Type B pancreatic cell (in vitro differentiated cells): ENCODE data around the gene CYSRT1. TPM values are rescaled to one million over a fixed set of nuclear protein-coding genes. Genes with fewer than 3 reads are reported as not detected.

Experiments used
- DNase-seq: peaks from one replicate; pipeline ENCODE4 v3.0.0; 2021; ENCODE audit warnings: mixed read lengths; ENCODE audit not compliant: unreplicated experiment; ENCODE audit errors: extremely low spot score
- H3K27ac Mint-ChIP-seq: 2 replicates; pipeline ENCODE4 v1.8.0; 2021; ENCODE audit warnings: mild to moderate bottlenecking, mixed read lengths
- H3K27me3 Mint-ChIP-seq: 2 replicates; pipeline ENCODE4 v1.8.0; 2021; ENCODE audit warnings: mixed read lengths
- H3K36me3 Mint-ChIP-seq: 2 replicates; pipeline ENCODE4 v1.8.0; 2021; ENCODE audit warnings: mixed read lengths
- H3K4me1 Mint-ChIP-seq: one replicate; pipeline ENCODE4 v1.8.0; 2021; ENCODE audit warnings: mixed read lengths; ENCODE audit not compliant: unreplicated experiment
- H3K4me3 Mint-ChIP-seq: 2 replicates; pipeline ENCODE4 v1.8.0; 2021; ENCODE audit warnings: mild to moderate bottlenecking, mixed read lengths
- H3K9me3 Mint-ChIP-seq: 2 replicates; pipeline ENCODE4 v1.8.0; 2021; ENCODE audit warnings: mixed read lengths
- total RNA-seq: library from RNA; stranded (reverse); gene quantifications from 2 replicates; pipeline ENCODE4 v1.2.1, GENCODE V29; 2021; ENCODE audit warnings: low replicate concordance
- TF ChIP-seq, protein P1 (sequence below): fragments of 200-600 bp; sonication (generic); conservative IDR thresholded peaks from 2 replicates; pipeline ENCODE4 v1.5.0; 2021; ENCODE audit warnings: antibody characterized with exemption, mild to moderate bottlenecking

The CYSRT1 gene
- total RNA-seq, 1 donor from 2014 or later, result 1.5 TPM

DNA sequence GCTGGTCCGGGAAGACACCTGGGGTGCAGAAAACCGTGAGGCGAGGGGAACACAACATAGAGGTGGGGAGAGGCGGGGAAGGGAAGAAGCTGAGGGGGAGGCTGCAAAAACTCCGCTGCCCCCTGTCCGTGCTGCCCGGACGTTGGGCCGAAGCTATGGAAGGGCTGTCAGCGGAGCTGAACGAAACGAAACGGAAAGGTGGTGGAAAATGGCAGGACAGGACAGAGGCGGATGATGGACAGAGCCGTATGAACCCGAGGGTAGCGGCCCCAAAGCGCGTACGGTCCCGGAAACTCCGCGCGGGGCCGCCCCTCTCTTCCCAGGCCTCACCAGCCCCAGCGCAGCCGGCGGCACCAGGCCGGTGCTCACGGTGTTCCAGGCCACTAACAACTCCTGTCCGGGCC, 36.9 kb upstream of the CYSRT1 start:
- H3K4me3 Mint-ChIP-seq, result peak overlapping the region; percentile 91
- peaks cover 5% of the 10 kb centered on the region for H3K4me1 Mint-ChIP-seq
- H3K27ac Mint-ChIP-seq, result peak overlapping the region; percentile 85
- no peaks in the 10 kb centered on the region for H3K9me3 Mint-ChIP-seq
- no peaks in the 10 kb centered on the region for H3K36me3 Mint-ChIP-seq
- no peak for DNase-seq
- TF ChIP-seq, protein P1, sequence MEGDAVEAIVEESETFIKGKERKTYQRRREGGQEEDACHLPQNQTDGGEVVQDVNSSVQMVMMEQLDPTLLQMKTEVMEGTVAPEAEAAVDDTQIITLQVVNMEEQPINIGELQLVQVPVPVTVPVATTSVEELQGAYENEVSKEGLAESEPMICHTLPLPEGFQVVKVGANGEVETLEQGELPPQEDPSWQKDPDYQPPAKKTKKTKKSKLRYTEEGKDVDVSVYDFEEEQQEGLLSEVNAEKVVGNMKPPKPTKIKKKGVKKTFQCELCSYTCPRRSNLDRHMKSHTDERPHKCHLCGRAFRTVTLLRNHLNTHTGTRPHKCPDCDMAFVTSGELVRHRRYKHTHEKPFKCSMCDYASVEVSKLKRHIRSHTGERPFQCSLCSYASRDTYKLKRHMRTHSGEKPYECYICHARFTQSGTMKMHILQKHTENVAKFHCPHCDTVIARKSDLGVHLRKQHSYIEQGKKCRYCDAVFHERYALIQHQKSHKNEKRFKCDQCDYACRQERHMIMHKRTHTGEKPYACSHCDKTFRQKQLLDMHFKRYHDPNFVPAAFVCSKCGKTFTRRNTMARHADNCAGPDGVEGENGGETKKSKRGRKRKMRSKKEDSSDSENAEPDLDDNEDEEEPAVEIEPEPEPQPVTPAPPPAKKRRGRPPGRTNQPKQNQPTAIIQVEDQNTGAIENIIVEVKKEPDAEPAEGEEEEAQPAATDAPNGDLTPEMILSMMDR, result no peak
- no peaks in the 10 kb centered on the region for H3K27me3 Mint-ChIP-seq

DNA sequence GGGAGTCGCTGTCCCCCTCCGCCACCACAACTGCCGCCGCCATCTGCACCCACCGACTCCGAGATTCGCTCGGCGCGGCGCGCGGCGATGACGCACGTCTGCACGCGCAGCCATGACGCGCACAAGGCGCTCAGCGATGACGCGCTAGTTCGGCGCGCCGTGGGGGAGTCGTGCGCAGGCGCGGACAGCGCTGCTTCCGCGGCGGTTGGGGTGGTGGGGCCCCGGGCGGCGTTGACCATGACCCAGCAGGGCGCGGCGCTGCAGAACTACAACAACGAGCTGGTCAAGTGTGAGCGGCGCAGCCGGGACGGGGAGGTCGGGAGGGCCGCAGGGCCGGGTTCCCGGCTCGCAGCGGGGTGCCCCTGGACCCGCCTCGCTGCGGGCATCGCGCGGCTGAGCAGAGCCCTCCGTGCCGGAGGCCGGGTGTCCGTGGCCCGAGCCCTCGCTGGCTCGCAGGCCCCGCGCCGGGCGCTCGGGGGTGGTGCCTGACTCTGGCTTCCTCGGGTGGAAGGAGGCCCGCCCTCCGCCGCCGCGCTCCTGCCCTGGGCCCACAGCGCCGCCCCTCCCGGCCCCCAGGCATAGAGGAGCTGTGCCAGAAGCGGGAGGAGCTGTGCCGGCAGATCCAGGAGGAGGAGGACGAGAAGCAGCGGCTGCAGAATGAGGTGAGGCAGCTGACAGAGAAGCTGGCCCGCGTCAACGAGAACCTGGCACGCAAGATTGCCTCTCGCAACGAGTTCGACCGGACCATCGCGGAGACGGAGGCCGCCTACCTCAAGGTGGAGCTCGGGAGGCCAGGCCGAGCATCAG, 36.3 kb upstream of the CYSRT1 start, which contains the start of the genes ANAPC2 and SSNA1:
Gene ANAPC2 (minus strand): TSS at position 71 of the 807 bp plus-strand sequence. CDS start 28 bp downstream, at position 43.
Gene SSNA1 (plus strand): TSS at position 187 of the 807 bp plus-strand sequence. CDS start 51 bp downstream, at position 238.
- peak; percentile 97 for DNase-seq
- Mint-ChIP-seq H3K36me3 (no peaks in the 10 kb centered on the region), H3K9me3 (no peaks in the 10 kb centered on the region), H3K4me3 (peak within 1 kb of the TSS; percentile 98), H3K4me1 (peaks cover 5% of the 10 kb centered on the region), H3K27ac (peak within 1 kb of the TSS; percentile 99), H3K27me3 (no peaks in the 10 kb centered on the region)
- TF ChIP-seq, protein P1, result peak; percentile 41

DNA sequence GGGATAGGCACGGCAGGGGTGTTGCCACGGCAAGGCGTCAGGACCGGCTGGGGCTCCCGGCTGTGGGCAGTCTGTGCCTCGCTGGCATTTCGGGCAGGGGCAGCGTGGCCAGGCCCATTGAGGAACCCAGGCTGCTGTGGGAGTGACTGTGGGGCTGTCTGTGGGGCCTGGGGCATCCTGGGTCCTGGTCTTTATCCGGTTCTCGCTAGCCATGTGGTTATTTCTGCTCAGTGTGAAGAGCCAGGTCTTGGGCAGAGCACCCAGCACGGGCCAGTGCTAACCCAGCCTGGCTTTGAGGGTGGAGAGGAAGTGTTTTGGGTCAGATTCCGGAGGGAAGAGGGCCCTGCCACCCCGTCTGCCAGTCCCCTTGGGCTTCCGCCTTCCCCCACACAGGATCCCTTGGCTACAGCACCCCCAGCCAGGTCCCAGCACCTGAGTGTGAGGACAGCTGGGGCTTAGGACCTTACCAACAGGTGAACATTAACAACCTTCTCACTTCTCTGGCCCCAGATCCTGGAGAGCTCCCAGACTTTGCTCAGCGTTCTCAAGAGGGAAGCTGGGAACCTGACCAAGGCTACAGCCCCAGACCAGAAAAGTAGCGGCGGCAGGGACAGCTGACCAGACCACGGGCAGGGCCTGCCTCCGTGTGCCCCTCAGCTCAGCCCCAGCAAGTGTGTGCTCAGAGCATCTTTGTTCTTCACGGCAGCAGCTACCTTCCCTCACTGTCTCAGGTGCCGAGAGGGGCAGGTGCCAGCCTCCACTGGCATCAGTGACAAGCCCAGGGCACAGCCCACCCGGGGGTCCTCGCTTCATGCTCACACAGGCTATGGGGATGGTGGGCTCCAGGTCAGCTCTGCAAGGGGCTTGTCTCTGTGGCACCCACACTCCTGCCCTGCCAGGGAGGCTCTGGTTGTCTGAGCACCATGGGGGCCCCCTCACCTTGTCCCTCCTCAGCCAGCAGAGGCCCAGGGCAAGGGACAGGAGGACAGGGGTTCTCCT, 35.4 kb upstream of the CYSRT1 start:
- H3K27ac Mint-ChIP-seq, result peak overlapping the region; percentile 99
- TF ChIP-seq, protein P1, result no peak
- H3K36me3 Mint-ChIP-seq, result no peaks in the 10 kb centered on the region
- H3K4me1 Mint-ChIP-seq, result peaks cover 5% of the 10 kb centered on the region
- no peaks in the 10 kb centered on the region for H3K9me3 Mint-ChIP-seq
- DNase-seq, result no peak
- H3K4me3 Mint-ChIP-seq, result peak overlapping the region; percentile 98
- H3K27me3 Mint-ChIP-seq, result no peaks in the 10 kb centered on the region

DNA sequence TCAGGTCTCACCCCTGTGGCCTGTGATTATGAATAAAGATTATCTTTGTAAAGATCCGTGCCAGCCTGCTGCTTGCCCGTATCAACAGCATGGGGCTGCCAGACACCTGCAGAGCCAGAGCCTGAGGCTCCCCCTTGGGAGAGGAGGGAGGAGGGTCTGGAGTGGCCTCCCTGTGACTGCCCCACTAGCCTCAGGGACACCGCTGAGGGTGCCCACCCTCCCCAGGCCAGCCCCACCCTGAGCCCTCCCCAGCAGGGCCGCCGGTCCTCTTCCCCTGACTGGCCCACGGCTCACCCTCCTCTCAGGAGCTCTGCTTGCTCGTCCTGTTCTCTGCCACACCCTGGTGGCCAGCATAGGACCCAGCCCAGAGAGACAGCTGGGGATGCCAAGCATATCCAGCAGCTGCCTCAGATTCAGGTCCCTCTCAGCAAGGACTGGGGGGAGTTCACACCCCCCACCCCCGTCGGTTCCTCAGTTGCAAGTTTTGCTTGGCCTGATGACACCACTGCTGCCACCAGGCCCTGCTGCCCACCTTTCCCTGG, 34.6 kb upstream of the CYSRT1 start:
- Mint-ChIP-seq H3K4me1 (peaks cover 9% of the 10 kb centered on the region), H3K36me3 (no peaks in the 10 kb centered on the region), H3K27me3 (no peaks in the 10 kb centered on the region), H3K27ac (peak overlapping the region; percentile 99), H3K9me3 (no peaks in the 10 kb centered on the region), H3K4me3 (peak overlapping the region; percentile 83)
- TF ChIP-seq, protein P1, result no peak
- no peak for DNase-seq

DNA sequence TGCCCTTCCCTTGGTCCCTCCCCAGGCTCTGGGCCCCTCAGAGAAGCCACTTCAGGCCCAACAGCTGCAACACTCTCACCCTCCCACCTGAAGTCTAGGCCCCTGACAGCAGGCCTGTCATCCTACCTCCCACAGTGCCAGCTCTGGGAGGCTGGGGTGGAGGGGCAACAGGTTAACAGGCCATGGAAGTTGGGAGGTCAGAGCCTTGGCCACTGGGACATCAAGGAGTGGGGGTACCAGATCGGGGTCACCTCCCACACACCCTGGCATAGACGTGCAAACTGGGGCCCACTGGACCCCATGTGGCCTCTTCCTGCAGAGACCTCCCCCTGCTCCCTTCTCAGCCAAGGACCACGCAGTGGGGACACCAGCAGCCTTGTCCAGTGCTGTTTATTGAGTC, 33.7 kb upstream of the CYSRT1 start:
- H3K4me3 Mint-ChIP-seq, result peak overlapping the region; percentile 83
- no peak for DNase-seq
- TF ChIP-seq, protein P1, result no peak
- no peaks in the 10 kb centered on the region for H3K27me3 Mint-ChIP-seq
- H3K9me3 Mint-ChIP-seq, result no peaks in the 10 kb centered on the region
- H3K27ac Mint-ChIP-seq, result peak overlapping the region; percentile 99
- no peaks in the 10 kb centered on the region for H3K36me3 Mint-ChIP-seq
- peaks cover 12% of the 10 kb centered on the region for H3K4me1 Mint-ChIP-seq
